Measurements from ENCODE around the gene TTL.
"Not testable (repeated sequence)": the region's sequence is repeated elsewhere in the genome, so short reads cannot be mapped to it uniquely, and the experiment has no call there.

- not testable (repeated sequence) for TF ChIP-seq EZH2 (IDR thresholded peaks at IDR 0.05; ENCODE audit: insufficient read depth, poor library complexity, severe bottlenecking); EZH2phosphoT487 (IDR thresholded peaks at IDR 0.05; ENCODE audit: insufficient read depth, low read depth)
These were observed 43.2 kb upstream of the TTL start for GRCh38 chr2:112438603-112439261.
